Posterior cingulate gyrus (tissue), 11 donors: ENCODE results near the gene POLN.

ENCODE experiments used
- DNase-seq, 10 donors: peaks; one replicate each; pipeline versions ENCODE4 v3.0.0 to v3.0.0-alpha.2; 2020 to 2021; ENCODE audit warnings: mixed read lengths in 3 of 10
- intact Hi-C: fragments of 100-400 bp; cut with DNase I; formaldehyde crosslinking; loops from one replicate; pipeline ENCODE4 v1.15.1; 2023

The POLN gene

GRCh38 chr4:2241410-2242353 lies at the start of gene POLN, which contains the start of gene HAUS3:
Gene POLN (minus strand): TSS chr4:2242121. CDS start chr4:2229231, 12,890 bp downstream.
Gene HAUS3 (minus strand): TSS chr4:2242121. CDS start chr4:2240946, 1,175 bp downstream.
- peak; percentile 96 to 100 (median 98) for DNase-seq
- intact Hi-C loops, result loop anchor here (2.0 to 5.0 kb wide), 3 partner anchors 176 to 295 kb away; partner anchors contain the start of genes CFAP99, FAM193A, RNF4 and ZFYVE28

DNA sequence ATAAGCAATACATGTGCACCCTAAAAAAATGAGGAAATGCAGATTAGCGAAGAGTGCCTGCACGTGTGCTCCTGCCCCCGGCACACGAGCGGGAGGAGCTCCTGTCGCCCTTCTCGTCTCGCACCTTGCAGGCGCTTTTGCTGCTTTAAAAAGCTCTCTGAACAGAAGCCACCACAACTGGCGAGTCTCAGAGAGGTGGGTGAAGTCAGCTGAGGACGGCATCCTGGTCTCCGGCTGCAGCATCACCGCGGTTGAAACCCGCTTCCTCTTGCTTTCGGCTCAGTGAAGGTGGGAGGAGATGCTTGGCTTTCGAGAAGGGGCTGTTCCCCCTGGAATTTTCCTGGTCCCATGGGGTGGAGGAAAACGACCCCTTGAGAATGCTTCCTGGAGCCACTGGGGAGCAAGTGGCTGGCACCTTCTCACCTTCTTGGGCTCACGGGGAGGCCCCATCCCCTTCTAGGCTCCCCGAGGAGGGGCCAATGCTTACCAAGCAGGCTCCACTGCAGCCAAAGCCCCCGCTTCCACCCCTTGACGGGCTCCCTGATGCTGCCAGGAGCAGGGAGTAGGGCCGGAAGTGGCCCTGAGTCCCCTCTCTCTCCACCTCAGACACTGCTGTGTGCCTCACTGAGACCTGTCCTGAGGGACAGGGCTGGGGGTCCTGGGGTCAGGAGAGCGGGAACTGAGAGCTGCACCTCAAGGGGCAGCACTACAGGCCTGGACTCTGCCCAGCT lies 49.2 kb upstream of the POLN start:
- intact Hi-C loops, result no loop called here
- DNase-seq, result peak in 8 of 10 donors; percentile 10 to 92 (median 60)

- peak in 3 of 10 donors; percentile 4 to 17 (median 5) for DNase-seq
- intact Hi-C loops, result no loop called here
Measured at GRCh38 chr4:2290488-2290887, 48.6 kb upstream of the POLN start.

DNA sequence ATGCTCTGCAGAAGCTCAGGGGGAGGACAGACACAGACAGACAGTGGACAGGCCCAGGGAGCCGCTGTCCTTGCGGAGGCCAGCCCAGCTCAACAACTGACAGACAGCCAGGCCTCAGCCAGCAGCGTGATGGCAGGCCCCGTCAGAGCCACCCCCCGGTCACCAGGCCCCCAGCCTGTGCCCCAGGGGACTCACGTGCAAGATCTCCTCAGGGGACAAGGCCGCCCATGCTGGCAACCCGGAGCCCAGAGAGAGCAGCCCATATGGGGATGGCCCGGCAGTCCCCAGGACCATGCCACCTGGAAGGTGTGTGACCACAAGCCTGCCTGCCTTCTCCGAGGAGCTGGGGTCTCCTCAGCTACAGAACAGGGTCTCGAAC lies 48.0 kb upstream of the POLN start:
- peak in 3 of 10 donors; percentile 4 to 76 (median 50) for DNase-seq
- intact Hi-C loops, result no loop called here

GRCh38 chr4:2289311-2289954 lies 47.5 kb upstream of the POLN start:
- intact Hi-C loops, result no loop called here
- peak in 4 of 10 donors; percentile 5 to 68 (median 30) for DNase-seq

- intact Hi-C loops, result no loop called here
- peak in 5 of 10 donors; percentile 4 to 60 (median 10) for DNase-seq
Measured at GRCh38 chr4:2288051-2288541, 46.2 kb upstream of the POLN start.

DNA sequence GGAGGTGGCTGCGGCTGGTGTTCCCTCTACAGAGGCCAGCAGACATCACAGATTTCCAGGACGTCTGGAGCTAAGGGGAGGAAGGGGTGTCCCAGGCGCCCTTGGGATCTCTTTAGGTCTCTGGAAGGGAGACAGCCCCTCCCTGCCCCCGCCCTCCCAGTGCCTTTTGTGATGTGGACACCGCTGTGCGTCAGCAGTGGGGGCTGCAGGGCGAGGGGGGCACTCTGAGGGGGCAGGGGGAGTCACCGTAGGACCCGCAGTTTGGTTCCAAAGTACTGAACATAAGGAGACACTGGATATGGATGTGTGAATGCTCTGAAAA lies 45.6 kb upstream of the POLN start:
- intact Hi-C loops, result no loop called here
- peak in 2 of 10 donors; percentile 1 to 25 for DNase-seq

DNA sequence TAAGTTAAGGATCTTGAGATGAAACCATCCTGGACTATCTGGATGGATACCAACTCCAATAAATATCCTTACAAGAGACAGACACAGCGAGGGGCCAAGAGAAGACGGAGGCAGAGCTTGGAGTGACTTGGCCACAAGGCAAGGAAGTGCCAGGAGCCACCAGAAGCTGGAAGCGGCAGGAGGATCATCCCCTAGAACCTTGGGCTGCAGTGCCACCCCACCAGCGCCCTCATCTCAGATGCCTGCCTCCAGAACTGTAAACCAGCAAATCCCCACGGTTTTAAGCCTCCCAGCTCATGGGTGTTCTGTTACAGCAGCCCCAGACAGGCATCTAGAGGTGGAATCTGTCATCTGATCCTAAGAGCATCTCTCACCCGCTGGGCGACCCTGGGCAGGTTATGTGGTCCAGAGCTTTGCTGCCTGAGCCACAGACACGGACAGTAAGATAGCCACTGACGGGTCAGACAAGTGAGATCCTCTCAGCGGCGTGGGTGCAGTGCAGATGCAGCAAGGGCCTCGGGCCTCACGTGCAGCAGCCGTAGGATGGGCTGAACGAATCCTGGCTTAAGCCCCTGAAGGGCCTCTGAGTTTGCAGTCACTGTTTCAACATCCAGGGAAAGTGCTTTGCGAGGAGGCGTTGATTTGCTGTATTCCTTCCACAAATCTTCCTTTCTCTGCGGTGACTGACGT lies 45.1 kb upstream of the POLN start:
- intact Hi-C loops, result no loop called here
- DNase-seq, result peak in 6 of 10 donors; percentile 6 to 85 (median 21)

DNA sequence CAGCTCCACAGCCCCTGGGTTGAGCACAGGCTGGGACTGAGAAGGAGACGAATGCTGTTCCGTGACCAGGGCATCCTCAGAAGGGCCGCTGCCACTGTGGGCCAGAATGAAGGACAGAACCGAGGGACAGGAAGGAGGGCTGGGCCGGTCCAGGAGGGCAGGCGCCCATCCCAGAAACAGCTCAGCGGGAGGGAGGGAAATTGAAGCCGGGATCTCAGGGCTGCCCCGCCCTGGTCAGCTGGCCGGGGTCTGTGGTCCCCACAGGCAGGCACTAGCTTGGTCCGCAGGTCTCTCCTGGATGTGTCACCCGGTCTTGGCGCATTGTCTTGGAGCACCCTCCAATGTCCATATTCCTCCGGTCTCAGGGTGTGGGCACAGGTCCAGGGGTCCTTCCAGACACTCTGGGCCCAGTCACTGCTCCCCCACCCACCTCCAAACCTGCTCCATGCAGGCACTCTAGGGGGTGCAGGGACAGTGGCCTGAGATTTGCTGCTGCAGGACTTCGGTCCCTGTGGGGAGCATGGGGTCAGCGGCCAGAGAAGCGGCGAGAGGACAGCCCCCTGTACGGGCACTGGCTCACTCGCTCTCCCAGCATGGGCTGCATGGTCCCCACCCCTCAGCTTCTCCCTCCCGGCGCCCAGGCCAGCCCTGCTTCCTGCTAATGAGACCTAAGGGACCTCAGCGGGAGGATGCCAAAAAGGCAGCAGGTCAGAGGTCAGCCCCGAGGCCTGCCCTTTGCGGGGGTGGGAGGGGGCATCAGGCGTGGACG lies 43.9 kb upstream of the POLN start:
- intact Hi-C loops, result no loop called here
- peak in 7 of 10 donors; percentile 5 to 76 (median 16) for DNase-seq

DNA sequence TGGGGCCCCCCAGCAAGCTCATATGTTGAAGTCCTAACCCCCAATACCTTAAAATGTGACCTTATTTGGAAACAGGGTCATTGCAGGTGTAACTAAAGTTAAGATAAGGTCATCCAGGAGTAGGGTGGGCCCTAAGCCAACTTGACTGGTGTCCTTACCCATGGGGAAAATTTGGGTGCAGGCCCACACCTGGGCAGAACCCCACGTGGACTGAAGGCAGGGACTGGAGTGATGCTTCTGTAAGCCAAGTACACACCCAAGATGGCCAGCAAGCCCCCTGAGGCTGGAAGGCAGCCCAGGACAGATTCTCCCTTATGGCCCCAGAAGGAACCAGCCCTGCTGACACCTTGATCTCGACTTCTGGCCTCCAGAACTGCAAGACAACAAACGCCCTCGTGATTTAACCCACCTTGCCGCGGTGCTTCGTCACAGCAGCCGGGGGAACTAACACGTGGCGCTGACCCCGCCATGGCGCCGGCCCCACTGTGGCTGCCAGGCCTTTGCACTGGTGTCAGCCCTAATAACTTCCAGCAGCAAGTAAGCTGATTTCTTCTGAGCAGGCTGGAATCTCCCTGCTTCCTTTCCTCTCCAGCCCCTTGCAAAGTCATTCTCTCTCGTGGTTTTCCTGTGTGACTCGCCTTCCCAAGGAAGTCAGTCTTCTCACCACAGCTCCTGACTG lies 43.2 kb upstream of the POLN start:
- intact Hi-C loops, result no loop called here
- DNase-seq, result peak in 5 of 10 donors; percentile 4 to 71 (median 43)

DNA sequence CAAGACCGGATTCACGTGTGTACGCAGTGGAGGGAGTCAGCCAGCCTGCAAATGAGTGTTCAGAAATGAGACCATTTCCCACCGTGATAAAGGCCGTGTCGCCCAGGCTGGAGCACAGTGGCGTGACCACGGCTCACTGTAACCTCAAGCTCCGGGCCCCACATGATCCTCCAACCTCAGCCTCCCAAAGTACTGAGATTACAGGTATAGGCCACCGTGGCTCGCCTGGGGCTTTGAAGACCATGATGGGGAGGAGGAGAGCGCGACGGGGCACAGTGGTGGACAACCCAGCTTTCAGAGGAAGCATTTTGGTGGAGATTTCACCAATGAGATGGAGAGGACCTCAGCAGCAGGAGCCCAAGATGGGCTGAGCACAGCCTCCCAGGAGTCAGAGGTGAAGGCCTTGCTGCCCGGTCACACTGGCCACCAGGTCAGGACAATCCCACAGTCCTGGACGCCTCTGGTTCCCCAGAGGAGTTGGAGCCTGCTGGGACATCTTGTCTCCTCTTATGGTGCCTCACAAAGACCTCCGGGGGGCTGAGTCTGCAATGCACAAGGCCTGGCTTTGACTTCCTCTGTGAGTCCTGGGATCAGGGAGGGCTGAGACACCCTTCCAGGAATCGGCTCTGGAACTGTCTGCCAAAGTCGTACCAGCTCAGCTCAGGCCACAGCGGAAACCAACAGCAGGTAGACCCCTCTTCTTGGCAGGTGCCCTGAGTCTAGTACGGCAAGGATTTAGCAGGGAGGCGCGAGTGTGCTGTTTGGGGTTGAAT lies 42.4 kb upstream of the POLN start:
- intact Hi-C loops, result no loop called here
- peak in 6 of 10 donors; percentile 3 to 74 (median 10) for DNase-seq

GRCh38 chr4:2283199-2283711 lies 41.3 kb upstream of the POLN start:
- intact Hi-C loops, result no loop called here

DNA sequence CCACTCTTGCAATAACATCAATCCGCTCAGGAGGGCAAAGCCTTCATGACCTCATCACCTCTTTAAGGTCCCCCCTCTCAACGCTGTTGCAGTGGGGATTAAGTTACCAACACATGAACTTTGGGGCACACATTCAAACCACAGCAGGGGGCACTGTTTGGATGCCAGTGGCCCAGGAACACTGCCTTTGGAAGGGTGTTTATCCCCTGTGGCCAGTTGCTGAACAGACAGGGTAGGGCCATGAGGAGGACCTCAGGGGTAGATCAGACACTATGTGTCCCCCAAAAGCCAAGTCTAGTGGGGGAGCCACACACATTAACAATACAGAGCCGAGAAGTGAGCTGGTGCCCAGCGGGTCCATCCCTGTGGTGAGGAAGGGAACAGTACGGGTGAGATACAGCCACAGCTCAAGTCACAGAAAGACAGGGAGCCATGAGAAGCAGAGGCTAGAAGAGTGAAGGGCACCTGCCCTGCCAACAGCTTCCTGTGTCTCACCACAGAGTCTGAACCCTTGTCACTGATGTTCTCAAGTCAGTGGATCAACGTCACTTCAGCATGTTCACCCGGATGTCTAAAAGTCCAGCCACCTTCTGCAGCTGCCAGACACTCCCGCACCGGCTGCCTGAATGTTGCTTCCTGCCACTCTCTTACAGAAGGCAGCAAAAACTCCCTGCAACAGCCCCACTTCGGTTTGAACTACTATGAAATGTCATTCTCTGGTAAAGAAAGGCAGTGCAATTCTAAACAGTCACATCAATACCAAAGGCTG lies 39.8 kb upstream of the POLN start:
- DNase-seq, result peak in 4 of 10 donors; percentile 5 to 50 (median 21)
- intact Hi-C loops, result no loop called here

More at GRCh38 chr4:2283199-2283711, 41.3 kb upstream of the POLN start:
- DNase-seq, result no peak

GRCh38 chr4:2280531-2281300 lies 38.8 kb upstream of the POLN start:
- intact Hi-C loops, result no loop called here
- DNase-seq, result peak in 8 of 10 donors; percentile 5 to 94 (median 66)

DNA sequence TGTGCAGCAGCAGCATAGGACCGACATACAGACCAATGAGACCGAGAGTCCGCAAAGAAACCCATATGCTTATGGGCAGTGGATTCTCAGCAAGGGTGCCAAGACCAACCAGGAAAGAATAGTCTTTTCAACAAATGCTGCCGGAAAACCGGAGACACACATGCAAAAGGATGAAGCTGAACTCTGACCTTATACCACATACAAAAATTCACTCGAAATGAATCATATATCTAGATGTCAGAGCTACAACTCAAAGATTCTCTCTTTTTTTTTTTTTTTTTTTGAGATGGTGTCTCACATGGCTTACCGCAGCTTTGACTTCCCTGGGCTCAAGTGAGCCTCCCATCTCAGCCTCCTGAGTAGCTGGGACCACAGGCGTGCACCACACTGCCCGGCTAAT lies 36.0 kb upstream of the POLN start:
- intact Hi-C loops, result no loop called here
- DNase-seq, result peak in 1 of 10 donors; percentile 13
